Endothelial cell of umbilical vein (primary cell): ENCODE data around the gene CPNE2.

Source experiments
- CTCF ChIP-seq, 2 donors: IDR thresholded peaks; 1 replicate in 1 of 2; 2 replicates in 1 of 2; pipeline ENCODE4 v1.5.1; 2011; ENCODE audit warnings: low read length in 2 of 2, mild to moderate bottlenecking in 2 of 2, moderate library complexity in 2 of 2, control low read depth in 1 of 2, inconsistent platforms in 1 of 2, low read depth in 1 of 2; ENCODE audit not compliant: insufficient read depth in 1 of 2; ENCODE audit errors: extremely low read depth in 1 of 2
- EZH2 ChIP-seq: IDR thresholded peaks from 2 replicates; pipeline ENCODE4 v1.6.1; 2012; ENCODE audit warnings: borderline replicate concordance, low read depth, mild to moderate bottlenecking, moderate library complexity, low read length, inconsistent platforms; ENCODE audit not compliant: severe bottlenecking
- FOS ChIP-seq: IDR thresholded peaks from 2 replicates; pipeline ENCODE4 v1.6.1; 2011; ENCODE audit warnings: mild to moderate bottlenecking, low read length, moderate library complexity, borderline replicate concordance; ENCODE audit not compliant: insufficient read depth
- GATA2 ChIP-seq: IDR thresholded peaks from 2 replicates; pipeline ENCODE4 v1.7.0; 2011; ENCODE audit warnings: low read depth, mild to moderate bottlenecking, moderate library complexity, mixed read lengths, low read length; ENCODE audit not compliant: insufficient read length, insufficient read depth
- JUN ChIP-seq: IDR thresholded peaks from 2 replicates; pipeline ENCODE4 v1.6.1; 2011; ENCODE audit warnings: borderline replicate concordance, low read depth; ENCODE audit not compliant: insufficient read length, insufficient read depth
- MAX ChIP-seq: IDR thresholded peaks from 2 replicates; pipeline ENCODE4 v1.6.1; 2011; ENCODE audit not compliant: insufficient read depth, insufficient read length
- MYC ChIP-seq: IDR thresholded peaks from one replicate; pipeline ENCODE4 v1.6.1; 2011; ENCODE audit warnings: mild to moderate bottlenecking, low read depth, low read length
- POLR2A ChIP-seq: IDR thresholded peaks from 2 replicates; pipeline ENCODE4 v1.6.1; 2012; ENCODE audit warnings: low read depth, mild to moderate bottlenecking, control low read depth, low read length
- POLR2AphosphoS5 ChIP-seq: IDR thresholded peaks from 2 replicates; pipeline ENCODE4 v1.6.1; 2012; ENCODE audit warnings: low read depth, mild to moderate bottlenecking, control low read depth, low read length, moderate library complexity; ENCODE audit not compliant: insufficient read depth

- TF ChIP-seq POLR2A (no peak), CTCF (IDR thresholded peaks at IDR 0.05; ENCODE audit: extremely low read depth in 1 of 2, insufficient read depth in 1 of 2, low read depth in 1 of 2, low read length in 2 of 2) (no peak), POLR2AphosphoS5 (no peak), EZH2 (no peak), JUN (no peak), MAX (no peak), MYC (no peak), GATA2 (no peak), FOS (no peak)
Observed at GRCh38 chr16:57066625-57067024, 25.8 kb upstream of the CPNE2 start.
